ENCODE measurements around the gene SDF4. TPM values are rescaled to one million over a fixed set of nuclear protein-coding genes. Genes with fewer than 3 reads are reported as not detected.

SDF4 gene
- total RNA-seq, 4 donors from 2014 or later = 93.3 to 170 (median 110) TPM

GRCh38 chr1:1182491-1183220 is 49.1 kb downstream of the SDF4 start:
- Histone ChIP-seq H3K27me3 (peaks cover 0 to 59% of the 10 kb centered on the region in 2 donors), H3K4me1 (peaks cover 0 to 6% (median 0%) of the 10 kb centered on the region in 4 donors), H3K9me3 (peaks cover 0 to 3% (median 0%) of the 10 kb centered on the region in 4 donors), H3K36me3 (no peaks in the 10 kb centered on the region), H3K27ac (no peak overlapping the region), H3K4me3 (no peak overlapping the region)
- 49 to 60% methylated on average over 28 of the region's 39 CpGs for WGBS, 2 donors
- TF ChIP-seq, protein P1, sequence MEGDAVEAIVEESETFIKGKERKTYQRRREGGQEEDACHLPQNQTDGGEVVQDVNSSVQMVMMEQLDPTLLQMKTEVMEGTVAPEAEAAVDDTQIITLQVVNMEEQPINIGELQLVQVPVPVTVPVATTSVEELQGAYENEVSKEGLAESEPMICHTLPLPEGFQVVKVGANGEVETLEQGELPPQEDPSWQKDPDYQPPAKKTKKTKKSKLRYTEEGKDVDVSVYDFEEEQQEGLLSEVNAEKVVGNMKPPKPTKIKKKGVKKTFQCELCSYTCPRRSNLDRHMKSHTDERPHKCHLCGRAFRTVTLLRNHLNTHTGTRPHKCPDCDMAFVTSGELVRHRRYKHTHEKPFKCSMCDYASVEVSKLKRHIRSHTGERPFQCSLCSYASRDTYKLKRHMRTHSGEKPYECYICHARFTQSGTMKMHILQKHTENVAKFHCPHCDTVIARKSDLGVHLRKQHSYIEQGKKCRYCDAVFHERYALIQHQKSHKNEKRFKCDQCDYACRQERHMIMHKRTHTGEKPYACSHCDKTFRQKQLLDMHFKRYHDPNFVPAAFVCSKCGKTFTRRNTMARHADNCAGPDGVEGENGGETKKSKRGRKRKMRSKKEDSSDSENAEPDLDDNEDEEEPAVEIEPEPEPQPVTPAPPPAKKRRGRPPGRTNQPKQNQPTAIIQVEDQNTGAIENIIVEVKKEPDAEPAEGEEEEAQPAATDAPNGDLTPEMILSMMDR (IDR thresholded peaks at IDR 0.05) = no peak
- no peak for TF ChIP-seq POLR2A (IDR thresholded peaks at IDR 0.05)
- TF ChIP-seq EP300 (IDR thresholded peaks at IDR 0.05) = no peak
- no peak for DNase-seq (ENCODE audit: low spot score in 2 of 2)

DNA sequence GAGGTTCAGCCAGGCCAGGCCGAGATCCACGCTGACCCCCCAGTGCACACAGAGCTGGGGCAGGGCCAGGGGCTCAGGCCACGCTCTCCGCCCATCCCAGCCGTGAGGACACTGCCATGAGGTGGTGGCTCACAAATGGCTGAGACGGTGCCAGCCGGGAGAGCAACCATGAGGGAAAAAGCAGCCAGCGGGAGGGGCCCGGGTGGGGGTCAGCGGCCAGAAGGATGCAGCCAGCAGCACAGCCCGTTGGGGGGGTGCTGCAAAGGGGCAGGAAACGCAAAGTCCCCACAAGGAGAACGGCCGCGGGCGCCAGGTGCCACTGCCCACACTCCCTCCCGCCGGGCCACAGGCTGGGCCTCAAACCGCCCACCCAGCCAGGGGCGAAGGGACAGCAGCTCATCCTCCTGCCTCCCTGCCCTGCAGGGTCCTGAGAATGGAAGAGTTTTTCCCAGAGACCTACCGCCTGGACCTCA is 49.8 kb downstream of the SDF4 start:
- TF ChIP-seq POLR2A (IDR thresholded peaks at IDR 0.05) (no peak), EP300 (IDR thresholded peaks at IDR 0.05) (no peak)
- TF ChIP-seq, protein P1 (IDR thresholded peaks at IDR 0.05) = no peak
- 72 to 77% methylated on average over 21 of the region's 21 CpGs for WGBS, 2 donors
- no peak for DNase-seq (ENCODE audit: low spot score in 2 of 2)
- H3K4me1 ChIP-seq = peaks cover 0 to 6% (median 0%) of the 10 kb centered on the region in 4 donors
- H3K9me3 ChIP-seq = no peaks in the 10 kb centered on the region
- peaks cover 0 to 66% of the 10 kb centered on the region in 2 donors for H3K27me3 ChIP-seq
- H3K36me3 ChIP-seq = no peaks in the 10 kb centered on the region
- H3K27ac ChIP-seq = no peak overlapping the region
- H3K4me3 ChIP-seq = no peak overlapping the region

DNA sequence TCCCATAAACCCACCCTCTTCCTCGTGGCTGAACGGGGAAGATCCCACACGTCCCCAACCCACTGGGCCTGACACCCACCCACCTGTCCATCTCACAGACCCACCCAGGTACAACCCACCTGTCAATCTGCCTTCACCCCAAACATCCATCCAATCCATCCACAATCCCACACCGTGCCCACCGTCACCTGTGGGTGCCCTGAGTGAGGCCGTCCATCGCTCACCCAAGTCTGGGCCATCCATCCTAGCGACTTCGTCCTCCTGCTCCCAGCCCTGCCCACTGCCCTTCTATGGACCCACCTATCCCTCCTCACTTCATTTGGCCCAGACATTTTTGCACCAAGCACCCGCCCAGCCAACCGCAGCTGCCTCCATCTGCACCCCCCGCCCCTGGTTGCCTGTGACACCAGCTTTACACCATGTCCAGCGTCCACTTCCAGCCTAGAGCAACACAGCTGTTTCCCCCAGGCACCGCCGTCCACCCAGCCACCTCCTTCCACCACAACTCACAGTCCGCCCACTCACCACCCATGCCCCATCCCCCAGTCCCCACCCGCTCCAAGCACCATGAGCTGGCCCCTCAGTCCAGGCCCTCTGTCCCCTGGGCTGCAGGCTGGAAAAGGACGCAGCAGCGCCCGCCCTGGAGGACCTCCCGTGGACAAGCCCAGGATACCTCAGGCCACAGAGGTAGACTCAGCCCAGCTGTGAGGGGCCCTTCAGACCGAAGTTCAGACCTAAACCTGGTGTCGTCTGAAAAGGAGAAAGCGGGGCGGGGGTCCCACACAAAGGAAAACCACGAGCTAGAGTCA is 50.5 kb downstream of the SDF4 start:
- WGBS, 2 donors = 79 to 83% methylated on average over 23 to 26 of the region's 26 CpGs
- H3K4me1 ChIP-seq = peaks cover 0 to 6% (median 0%) of the 10 kb centered on the region in 4 donors
- H3K9me3 ChIP-seq = no peaks in the 10 kb centered on the region
- no peak overlapping the region for H3K27ac ChIP-seq
- no peak for DNase-seq (ENCODE audit: low spot score in 2 of 2)
- peaks cover 0 to 72% of the 10 kb centered on the region in 2 donors for H3K27me3 ChIP-seq
- no peak for TF ChIP-seq EP300 (IDR thresholded peaks at IDR 0.05)
- TF ChIP-seq, protein P1 (IDR thresholded peaks at IDR 0.05) = no peak
- TF ChIP-seq POLR2A (IDR thresholded peaks at IDR 0.05) = no peak
- H3K4me3 ChIP-seq = no peak overlapping the region
- H3K36me3 ChIP-seq = no peaks in the 10 kb centered on the region

- H3K4me1 ChIP-seq = peaks cover 0 to 6% (median 0%) of the 10 kb centered on the region in 4 donors
- no peaks in the 10 kb centered on the region for H3K9me3 ChIP-seq
- H3K27me3 ChIP-seq = peaks cover 0 to 83% of the 10 kb centered on the region in 2 donors
- no peaks in the 10 kb centered on the region for H3K36me3 ChIP-seq
- WGBS, 2 donors = 68 to 70% methylated on average over 15 to 46 of the region's 51 CpGs
- TF ChIP-seq EP300 (IDR thresholded peaks at IDR 0.05) = no peak
- TF ChIP-seq, protein P1 (IDR thresholded peaks at IDR 0.05) = no peak
- DNase-seq (ENCODE audit: low spot score in 2 of 2) = no peak
- H3K27ac ChIP-seq = no peak overlapping the region
- no peak overlapping the region for H3K4me3 ChIP-seq
Observed at GRCh38 chr1:1179983-1180861, 51.6 kb downstream of the SDF4 start.
